SK-N-SH treated with all-trans-retinoic acid at 6 μM for 48 hours (cell line): Measurements from ENCODE around the gene AGAP1.

Experiments
- ESRRG ChIP-seq: fragments of 250-450 bp; sonication (Bioruptor Pico); IDR thresholded peaks from 2 replicates; pipeline ENCODE4 v1.6.1; 2021; ENCODE audit warnings: mild to moderate bottlenecking
- RARB ChIP-seq: fragments of 250-450 bp; sonication (Bioruptor Pico); IDR thresholded peaks from 2 replicates; pipeline ENCODE4 v1.8.0; 2021; ENCODE audit warnings: mild to moderate bottlenecking, moderate library complexity
- TCF4 ChIP-seq: fragments of 250-450 bp; sonication (Bioruptor Pico); IDR thresholded peaks from 2 replicates; pipeline ENCODE4 v1.8.0; 2021; ENCODE audit warnings: mild to moderate bottlenecking, moderate library complexity, borderline replicate concordance
- TOX ChIP-seq: fragments of 250-450 bp; sonication (Bioruptor Pico); IDR thresholded peaks from 2 replicates; pipeline ENCODE4 v1.8.0; 2021; ENCODE audit warnings: mild to moderate bottlenecking, moderate library complexity, borderline replicate concordance
- ZFP3 ChIP-seq: fragments of 250-450 bp; sonication (Bioruptor Pico); IDR thresholded peaks from 2 replicates; pipeline ENCODE4 v1.5.0; 2020; ENCODE audit warnings: mild to moderate bottlenecking, moderate library complexity
- ZNF70 ChIP-seq: fragments of 450-650 bp; formaldehyde crosslinking; IDR thresholded peaks from 2 replicates; pipeline ENCODE4 v1.5.0; 2020; ENCODE audit warnings: mild to moderate bottlenecking, moderate library complexity
- TF ChIP-seq, protein P1 (sequence below): fragments of 250-450 bp; sonication (Bioruptor Pico); IDR thresholded peaks from 2 replicates; pipeline ENCODE4 v1.8.0; 2020; ENCODE audit warnings: mild to moderate bottlenecking, moderate library complexity, borderline replicate concordance

DNA sequence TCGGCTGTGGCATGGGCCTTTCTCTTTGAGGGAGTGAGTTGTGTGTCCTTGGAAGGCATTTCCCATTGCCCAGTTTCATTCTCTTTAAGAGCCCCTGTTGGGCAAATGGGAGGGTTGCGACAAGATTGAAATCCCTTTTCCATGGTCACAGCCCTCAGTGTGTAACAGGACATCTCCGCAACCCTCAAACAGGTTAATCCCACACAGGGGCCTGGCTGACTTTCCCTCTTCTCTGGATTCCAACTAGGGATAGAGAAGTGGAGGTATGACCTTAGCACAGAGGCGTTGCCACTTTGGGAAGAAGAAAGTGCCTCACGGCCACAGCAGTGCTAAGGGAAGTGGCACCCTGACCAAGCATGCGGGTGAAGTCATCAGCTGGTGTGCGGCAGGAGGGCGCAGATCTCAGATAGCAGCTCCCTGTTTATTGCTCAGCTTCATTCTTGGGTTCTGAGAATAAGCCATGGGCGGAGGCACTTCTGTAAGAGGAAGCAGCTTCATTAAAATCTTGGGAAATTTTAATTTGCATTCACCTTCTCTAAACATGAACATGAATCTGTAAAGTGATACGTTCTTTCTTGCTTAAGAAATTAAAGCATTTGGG is 417.9 kb downstream of the AGAP1 start:
- TF ChIP-seq, protein P1, sequence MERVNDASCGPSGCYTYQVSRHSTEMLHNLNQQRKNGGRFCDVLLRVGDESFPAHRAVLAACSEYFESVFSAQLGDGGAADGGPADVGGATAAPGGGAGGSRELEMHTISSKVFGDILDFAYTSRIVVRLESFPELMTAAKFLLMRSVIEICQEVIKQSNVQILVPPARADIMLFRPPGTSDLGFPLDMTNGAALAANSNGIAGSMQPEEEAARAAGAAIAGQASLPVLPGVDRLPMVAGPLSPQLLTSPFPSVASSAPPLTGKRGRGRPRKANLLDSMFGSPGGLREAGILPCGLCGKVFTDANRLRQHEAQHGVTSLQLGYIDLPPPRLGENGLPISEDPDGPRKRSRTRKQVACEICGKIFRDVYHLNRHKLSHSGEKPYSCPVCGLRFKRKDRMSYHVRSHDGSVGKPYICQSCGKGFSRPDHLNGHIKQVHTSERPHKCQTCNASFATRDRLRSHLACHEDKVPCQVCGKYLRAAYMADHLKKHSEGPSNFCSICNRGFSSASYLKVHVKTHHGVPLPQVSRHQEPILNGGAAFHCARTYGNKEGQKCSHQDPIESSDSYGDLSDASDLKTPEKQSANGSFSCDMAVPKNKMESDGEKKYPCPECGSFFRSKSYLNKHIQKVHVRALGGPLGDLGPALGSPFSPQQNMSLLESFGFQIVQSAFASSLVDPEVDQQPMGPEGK (CRISPR knock-in tag): no peak
- TF ChIP-seq RARB (CRISPR knock-in tag): no peak
- TF ChIP-seq ESRRG: no peak
- TF ChIP-seq TOX (CRISPR knock-in tag): no peak
- TF ChIP-seq ZNF70 (CRISPR knock-in tag): no peak
- TF ChIP-seq ZFP3 (CRISPR knock-in tag): no peak
- no peak for TF ChIP-seq TCF4 (CRISPR knock-in tag)
